HG02759 (cell line): ENCODE measurements around the gene ZNF484.

ENCODE experiments used
- ATAC-seq: cut with Tn5 transposase; IDR thresholded peaks from one replicate; pipeline ENCODE4 v1.9.1; 2021; ENCODE audit warnings: mild to moderate bottlenecking, moderate library complexity; ENCODE audit not compliant: unreplicated experiment

The ZNF484 gene

DNA sequence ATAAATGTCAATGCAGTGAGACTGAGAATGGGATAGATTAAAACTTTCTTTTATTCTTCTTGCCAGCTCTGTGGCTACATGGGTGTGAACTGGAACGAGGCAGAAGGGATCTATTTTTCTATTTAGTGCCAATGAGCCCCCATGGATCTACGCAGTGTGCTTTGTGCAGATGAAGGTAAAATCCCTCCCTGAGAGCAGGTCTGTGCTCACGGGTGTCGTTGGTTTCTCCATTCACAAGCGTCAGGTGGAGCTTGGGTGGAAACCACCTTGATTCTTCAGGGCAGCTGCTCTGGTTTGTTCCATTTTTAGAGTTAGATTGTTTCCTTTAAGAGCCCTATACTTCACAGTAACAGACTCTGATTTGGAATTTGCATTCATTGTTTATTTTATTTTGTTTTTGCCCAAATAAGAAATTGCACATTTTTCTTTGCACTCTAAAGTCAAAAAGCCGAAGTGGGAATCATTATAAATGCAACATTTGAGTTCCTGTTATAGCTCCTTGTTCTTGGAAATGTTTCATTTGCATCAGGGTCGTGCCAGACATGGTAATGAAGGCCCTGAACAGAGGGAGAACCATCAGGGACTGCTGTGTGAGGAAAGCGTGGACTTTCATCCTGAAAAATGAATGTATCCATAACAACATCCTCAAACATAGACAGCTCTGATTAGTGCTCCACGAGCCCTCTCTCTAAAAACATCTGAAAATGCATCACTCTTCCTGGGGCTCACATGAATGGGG is 82.1 kb downstream of the ZNF484 start:
- no peak for ATAC-seq
